CD4-positive, CD25-positive, alpha-beta regulatory T cell (primary cell): ENCODE results near the gene CCIN. TPM values are rescaled to one million over a fixed set of nuclear protein-coding genes. Genes with fewer than 3 reads are reported as not detected.

ENCODE experiments used
- ATAC-seq, 2 donors: fragments of 150-1000 bp; cut with Tn5 transposase; one replicate each; pipeline ENCODE4 v1.10.0; 2021; ENCODE audit warnings: low read depth in 2 of 2, moderate number of reproducible peaks in 2 of 2, moderate library complexity in 1 of 2
- DNase-seq, 3 donors: peaks; one replicate each; pipeline versions ENCODE4 v3.0.0 to v3.0.0-alpha.2; 2012 to 2022; ENCODE audit warnings: mixed read lengths in 1 of 3
- H3K27ac ChIP-seq: one replicate; pipeline ENCODE4 v1.7.0; 2013; ENCODE audit warnings: mild to moderate bottlenecking, low read length; ENCODE audit not compliant: insufficient read depth, poor library complexity, severe bottlenecking
- H3K27me3 ChIP-seq: one replicate; pipeline ENCODE4 v1.7.0; 2013; ENCODE audit warnings: low read length; ENCODE audit not compliant: control insufficient read depth, insufficient read depth
- H3K36me3 ChIP-seq: one replicate; pipeline ENCODE4 v1.7.0; 2013; ENCODE audit warnings: mild to moderate bottlenecking, low read length, moderate library complexity; ENCODE audit not compliant: control insufficient read depth, insufficient read depth
- H3K4me1 ChIP-seq: 2 replicates; pipeline ENCODE4 v1.7.0; 2013; ENCODE audit warnings: mild to moderate bottlenecking, low read length; ENCODE audit not compliant: insufficient read depth, control insufficient read depth, poor library complexity, severe bottlenecking
- H3K4me3 ChIP-seq: one replicate; pipeline ENCODE4 v1.7.0; 2013; ENCODE audit warnings: low read depth, mild to moderate bottlenecking, low read length, moderate library complexity
- H3K9me3 ChIP-seq, 2 experiments: 1 replicate in 1 of 2; 2 replicates in 1 of 2; pipeline ENCODE4 v1.7.0; 2013; ENCODE audit warnings: low read length in 2 of 2, mild to moderate bottlenecking in 1 of 2, moderate library complexity in 1 of 2; ENCODE audit not compliant: control insufficient read depth in 2 of 2
- H3K27ac Mint-ChIP-seq, 3 donors: one replicate each; pipeline ENCODE4 v1.8.0; 2020 to 2022; ENCODE audit warnings: mild to moderate bottlenecking in 3 of 3, mixed read lengths in 3 of 3, moderate library complexity in 2 of 3
- H3K27me3 Mint-ChIP-seq: one replicate; pipeline ENCODE4 v1.8.0; 2022; ENCODE audit warnings: mild to moderate bottlenecking, mixed read lengths
- H3K36me3 Mint-ChIP-seq: one replicate; pipeline ENCODE4 v1.8.0; 2020; ENCODE audit warnings: mixed read lengths
- H3K4me1 Mint-ChIP-seq, 4 donors: one replicate each; pipeline ENCODE4 v1.8.0; 2020 to 2022; ENCODE audit warnings: mixed read lengths in 4 of 4, mild to moderate bottlenecking in 1 of 4
- H3K4me3 Mint-ChIP-seq, 4 donors: one replicate each; pipeline ENCODE4 v1.8.0; 2020 to 2022; ENCODE audit warnings: mild to moderate bottlenecking in 4 of 4, mixed read lengths in 4 of 4, moderate library complexity in 3 of 4
- H3K9me3 Mint-ChIP-seq, 7 donors: one replicate each; pipeline ENCODE4 v1.8.0; 2020 to 2022; ENCODE audit warnings: mixed read lengths in 7 of 7, mild to moderate bottlenecking in 3 of 7, moderate library complexity in 2 of 7
- polyA plus RNA-seq, 4 donors: library from polyadenylated mRNA; unstranded; fragments of 300-500 nt; fragmentation: Illumina TruSeq; gene quantifications; one replicate each; pipeline ENCODE4 v1.2.3, GENCODE V29; 2021
- total RNA-seq: library from RNA; stranded (reverse); gene quantifications from one replicate; pipeline ENCODE4 v1.2.3, GENCODE V29; 2022

The CCIN gene
- total and polyA plus RNA-seq, 5 donors from 2014 or later, result 0.38 to 1.4 TPM; not detected in 3

DNA sequence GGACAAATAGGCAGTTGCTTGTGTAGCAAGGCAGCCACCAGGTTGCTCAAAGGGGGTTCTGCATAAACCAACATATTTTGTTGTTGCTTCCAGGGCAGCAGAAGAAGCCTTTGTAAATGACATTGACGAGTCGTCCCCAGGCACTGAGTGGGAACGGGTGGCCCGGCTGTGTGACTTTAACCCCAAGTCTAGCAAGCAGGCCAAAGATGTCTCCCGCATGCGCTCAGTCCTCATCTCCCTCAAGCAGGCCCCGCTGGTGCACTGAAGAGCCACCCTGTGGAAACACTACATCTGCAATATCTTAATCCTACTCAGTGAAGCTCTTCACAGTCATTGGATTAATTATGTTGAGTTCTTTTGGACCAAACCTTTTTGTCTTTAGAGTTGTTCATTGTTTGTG lies 42.3 kb downstream of the CCIN start:
- H3K4me1 Mint-ChIP-seq, result peaks cover 14 to 59% (median 43%) of the 10 kb centered on the region in 4 donors
- H3K36me3 Mint-ChIP-seq, result peaks cover 46% of the 10 kb centered on the region

DNA sequence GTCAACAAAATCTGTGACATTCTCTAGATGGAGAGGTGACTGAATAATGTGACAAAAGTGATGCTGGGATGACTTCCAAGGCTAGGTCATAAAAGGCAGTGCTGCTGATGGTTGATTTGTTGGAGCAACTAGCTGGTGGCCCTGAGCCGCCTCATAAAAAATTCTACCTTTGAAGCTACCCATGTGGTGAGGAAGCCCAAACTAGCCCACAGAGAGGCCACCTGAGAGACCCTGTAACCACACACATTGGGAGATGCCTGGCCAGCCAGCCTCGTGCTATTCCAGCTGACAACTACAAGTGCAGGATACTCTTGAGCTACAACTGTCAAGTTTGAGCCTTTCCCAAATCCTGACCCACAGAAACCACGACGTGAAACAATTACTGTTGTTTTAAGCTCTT lies 44.2 kb downstream of the CCIN start:
- Histone ChIP-seq H3K4me1 (peaks cover 17% of the 10 kb centered on the region), H3K36me3 (peaks cover 69% of the 10 kb centered on the region), H3K27me3 (no peaks in the 10 kb centered on the region), H3K27ac (no peak overlapping the region), H3K4me3 (no peak overlapping the region), H3K9me3 (no peaks in the 10 kb centered on the region)
- no peaks in the 10 kb centered on the region for H3K27me3 Mint-ChIP-seq
- ATAC-seq (no peak), DNase-seq (no peak)
- no peak overlapping the region for H3K27ac Mint-ChIP-seq
- H3K36me3 Mint-ChIP-seq, result peaks cover 41% of the 10 kb centered on the region
- H3K4me1 Mint-ChIP-seq, result peaks cover 21 to 54% (median 38%) of the 10 kb centered on the region in 4 donors
- no peaks in the 10 kb centered on the region for H3K9me3 Mint-ChIP-seq
- no peak overlapping the region for H3K4me3 Mint-ChIP-seq

More for the DNA sequence above, 42.3 kb downstream of the CCIN start:
- H3K36me3 ChIP-seq, result peaks cover 80% of the 10 kb centered on the region
- H3K9me3 ChIP-seq, result no peaks in the 10 kb centered on the region
- peaks cover 5% of the 10 kb centered on the region for H3K4me1 ChIP-seq
- peak overlapping the region; percentile 42 to 52 (median 46) for H3K27ac Mint-ChIP-seq
- H3K4me3 Mint-ChIP-seq, result no peak overlapping the region
- H3K9me3 Mint-ChIP-seq, result no peaks in the 10 kb centered on the region
- DNase-seq (no peak), ATAC-seq (no peak)
- no peak overlapping the region for H3K27ac ChIP-seq
- no peak overlapping the region for H3K4me3 ChIP-seq
- no peaks in the 10 kb centered on the region for H3K27me3 Mint-ChIP-seq
- no peaks in the 10 kb centered on the region for H3K27me3 ChIP-seq

DNA sequence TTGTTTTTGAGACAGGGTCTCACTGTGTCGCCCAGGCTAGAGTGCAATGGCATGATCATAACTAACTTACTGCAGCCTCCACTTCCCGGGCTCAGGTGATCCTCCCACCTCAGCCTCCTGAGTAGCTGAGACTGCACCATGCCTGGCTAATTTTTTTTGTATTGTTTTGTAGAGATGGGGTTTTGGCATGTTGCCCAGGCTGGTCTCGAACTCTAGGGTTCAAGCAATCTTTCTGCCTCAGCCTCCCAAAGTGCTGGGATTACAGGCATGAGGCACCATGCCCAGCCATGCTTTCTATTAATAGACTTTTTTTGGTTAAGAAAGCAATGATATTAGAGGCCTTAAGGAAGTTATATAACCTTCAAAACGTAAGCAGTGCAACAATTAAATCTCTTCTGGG lies 44.8 kb downstream of the CCIN start:
- Histone ChIP-seq H3K36me3 (peaks cover 69% of the 10 kb centered on the region), H3K4me1 (peaks cover 20% of the 10 kb centered on the region), H3K27ac (no peak overlapping the region), H3K4me3 (no peak overlapping the region), H3K27me3 (no peaks in the 10 kb centered on the region), H3K9me3 (no peaks in the 10 kb centered on the region)
- H3K27ac Mint-ChIP-seq, result no peak overlapping the region
- ATAC-seq (no peak), DNase-seq (no peak)
- no peak overlapping the region for H3K4me3 Mint-ChIP-seq
- peaks cover 24 to 54% (median 39%) of the 10 kb centered on the region in 4 donors for H3K4me1 Mint-ChIP-seq
- no peaks in the 10 kb centered on the region for H3K27me3 Mint-ChIP-seq
- peaks cover 39% of the 10 kb centered on the region for H3K36me3 Mint-ChIP-seq
- no peaks in the 10 kb centered on the region for H3K9me3 Mint-ChIP-seq

DNA sequence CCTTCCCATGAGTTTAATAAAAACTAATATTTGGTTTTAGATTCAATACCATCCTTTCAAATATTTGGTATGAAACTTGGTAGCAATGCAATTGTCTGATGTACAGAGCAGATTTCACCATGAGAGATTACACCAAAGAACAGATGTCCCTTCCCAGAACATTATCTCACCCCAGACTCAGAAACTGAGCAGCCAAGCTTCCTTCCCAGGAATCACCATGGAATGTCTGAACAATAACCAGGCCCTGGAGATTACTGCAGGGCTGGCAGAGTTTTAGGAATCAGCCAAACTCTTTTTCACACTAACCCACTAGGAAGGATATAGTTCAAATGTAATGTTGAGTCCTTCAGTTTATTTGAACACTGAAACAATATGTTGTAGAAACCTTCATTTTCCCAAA lies 45.4 kb downstream of the CCIN start:
- peaks cover 24 to 52% (median 38%) of the 10 kb centered on the region in 4 donors for H3K4me1 Mint-ChIP-seq
- no peak overlapping the region for H3K4me3 Mint-ChIP-seq
- peaks cover 20% of the 10 kb centered on the region for H3K4me1 ChIP-seq
- peaks cover 69% of the 10 kb centered on the region for H3K36me3 ChIP-seq
- ATAC-seq (no peak), DNase-seq (no peak)
- H3K9me3 ChIP-seq, result no peaks in the 10 kb centered on the region
- H3K27me3 ChIP-seq, result no peaks in the 10 kb centered on the region
- no peak overlapping the region for H3K4me3 ChIP-seq
- no peak overlapping the region for H3K27ac ChIP-seq
- no peaks in the 10 kb centered on the region for H3K27me3 Mint-ChIP-seq
- H3K36me3 Mint-ChIP-seq, result peaks cover 39% of the 10 kb centered on the region
- peak overlapping the region in 2 of 3 donors; percentile 47 to 73 for H3K27ac Mint-ChIP-seq
- H3K9me3 Mint-ChIP-seq, result no peaks in the 10 kb centered on the region

DNA sequence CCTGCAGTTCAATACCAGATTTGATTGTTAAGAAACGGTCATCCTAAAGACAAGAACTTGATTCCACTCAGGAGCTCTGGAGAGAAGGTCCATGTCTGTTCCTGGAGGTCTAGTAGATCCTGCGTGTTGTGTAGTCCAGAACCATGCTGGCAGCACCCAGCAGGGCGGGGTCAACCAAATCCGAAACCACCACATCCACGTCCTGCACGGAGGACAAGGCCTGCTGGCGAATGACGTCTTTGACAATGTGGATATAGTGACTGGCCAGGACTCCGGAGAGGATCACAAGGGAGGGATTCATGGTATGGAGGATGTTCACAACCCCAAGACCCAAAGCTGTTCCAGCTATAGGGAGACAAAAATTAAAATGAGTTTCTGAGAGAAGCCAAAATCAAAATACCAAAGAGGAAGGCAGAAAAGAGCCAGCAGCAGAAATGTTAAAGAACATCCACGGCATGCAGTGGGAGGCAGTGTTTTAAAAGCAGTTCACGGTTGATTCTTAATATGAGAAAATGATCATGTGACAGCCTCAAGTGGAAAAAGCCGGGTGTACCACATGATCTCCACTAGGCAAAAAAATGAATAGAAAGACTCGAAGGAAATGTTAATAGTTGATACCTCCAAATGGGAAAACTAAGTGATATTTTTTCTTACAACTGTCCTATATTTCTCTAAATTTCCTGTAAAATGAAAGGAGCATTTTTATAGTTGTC lies 48.2 kb downstream of the CCIN start:
- peak overlapping the region; percentile 76 to 92 (median 87) for H3K27ac Mint-ChIP-seq
- H3K4me1 Mint-ChIP-seq, result peaks cover 24 to 39% (median 25%) of the 10 kb centered on the region in 4 donors
- Histone ChIP-seq H3K27ac (no peak overlapping the region), H3K9me3 (peaks cover 2% of the 10 kb centered on the region in 2 experiments), H3K4me3 (no peak overlapping the region), H3K36me3 (peaks cover 66% of the 10 kb centered on the region), H3K4me1 (peaks cover 20% of the 10 kb centered on the region), H3K27me3 (no peaks in the 10 kb centered on the region)
- no peak for ATAC-seq
- DNase-seq, result peak in 1 of 3 donors; percentile 33
- H3K27me3 Mint-ChIP-seq, result no peaks in the 10 kb centered on the region
- peaks cover 0 to 2% (median 0%) of the 10 kb centered on the region in 7 donors for H3K9me3 Mint-ChIP-seq
- peaks cover 38% of the 10 kb centered on the region for H3K36me3 Mint-ChIP-seq
- H3K4me3 Mint-ChIP-seq, result peak overlapping the region in 1 of 4 donors; percentile 49

DNA sequence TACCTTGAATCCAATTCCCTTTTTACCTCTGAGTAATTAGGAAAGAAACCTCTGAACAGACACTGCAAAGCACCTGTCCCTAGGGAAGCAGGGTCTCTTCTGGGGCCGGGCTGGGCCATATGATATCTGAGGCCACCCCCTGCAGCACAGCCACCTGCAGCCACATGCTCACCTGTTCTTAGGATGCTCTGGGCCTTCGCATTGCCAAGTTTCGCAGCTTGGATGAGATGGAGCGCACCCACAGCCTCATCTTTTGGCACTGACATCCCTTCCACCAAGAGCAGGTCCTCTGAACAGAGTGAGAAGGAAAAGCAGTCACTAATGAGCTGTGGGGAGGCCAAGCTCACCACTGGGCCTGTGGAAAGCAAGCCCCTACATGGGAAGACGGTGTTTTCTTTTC lies 48.8 kb downstream of the CCIN start:
- ATAC-seq (no peak), DNase-seq (no peak)
- H3K36me3 ChIP-seq, result peaks cover 66% of the 10 kb centered on the region
- H3K27ac Mint-ChIP-seq, result peak overlapping the region; percentile 76 to 92 (median 87)
- peaks cover 44% of the 10 kb centered on the region for H3K36me3 Mint-ChIP-seq
- no peaks in the 10 kb centered on the region for H3K27me3 Mint-ChIP-seq
- H3K4me3 Mint-ChIP-seq, result no peak overlapping the region
- peaks cover 20% of the 10 kb centered on the region for H3K4me1 ChIP-seq
- no peaks in the 10 kb centered on the region for H3K27me3 ChIP-seq
- H3K9me3 ChIP-seq, result peaks cover 5 to 7% of the 10 kb centered on the region in 2 experiments
- H3K4me3 ChIP-seq, result no peak overlapping the region
- H3K27ac ChIP-seq, result no peak overlapping the region
- peaks cover 0 to 7% (median 0%) of the 10 kb centered on the region in 7 donors for H3K9me3 Mint-ChIP-seq
- peaks cover 23 to 37% (median 25%) of the 10 kb centered on the region in 4 donors for H3K4me1 Mint-ChIP-seq

- H3K27me3 ChIP-seq, result no peaks in the 10 kb centered on the region
- peak; percentile 80 to 81 for ATAC-seq
- H3K9me3 ChIP-seq, result peaks cover 5 to 7% of the 10 kb centered on the region in 2 experiments
- DNase-seq, result peak in 1 of 3 donors; percentile 87
- peaks cover 20% of the 10 kb centered on the region for H3K4me1 ChIP-seq
- Mint-ChIP-seq H3K27me3 (no peaks in the 10 kb centered on the region), H3K36me3 (peaks cover 44% of the 10 kb centered on the region), H3K9me3 (peaks cover 0 to 9% (median 0%) of the 10 kb centered on the region in 7 donors), H3K4me3 (peak overlapping the region in 2 of 4 donors; percentile 0 to 49), H3K27ac (peak overlapping the region; percentile 76 to 92 (median 87)), H3K4me1 (peaks cover 19 to 33% (median 25%) of the 10 kb centered on the region in 4 donors)
- H3K4me3 ChIP-seq, result no peak overlapping the region
- peak overlapping the region; percentile 50 for H3K27ac ChIP-seq
- peaks cover 66% of the 10 kb centered on the region for H3K36me3 ChIP-seq
Measured at GRCh38 chr9:36218411-36218901, 49.3 kb downstream of the CCIN start.
